Measurements from ENCODE around the gene SLC4A5.

Gene SLC4A5

DNA sequence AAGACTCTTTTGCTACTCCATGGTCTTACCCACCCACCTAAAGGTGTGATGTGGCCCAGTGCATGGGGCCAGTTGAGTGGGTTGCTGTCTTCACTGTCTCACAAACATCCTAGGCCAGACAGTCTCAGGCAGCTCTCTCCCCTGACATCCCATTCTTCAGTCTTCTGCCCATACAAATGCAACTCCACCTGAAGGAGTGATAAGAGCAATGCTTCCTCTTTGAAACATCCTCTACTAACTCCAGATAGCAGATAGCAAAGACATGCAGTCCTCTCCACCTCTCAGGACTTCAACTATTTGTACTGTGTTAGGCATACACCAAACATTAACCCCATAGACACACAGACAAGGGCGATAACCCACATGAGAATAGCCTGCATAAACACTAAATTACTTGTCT lies 73.5 kb downstream of the SLC4A5 start:
- DNase-seq (ENCODE audit: low read depth): no peak

DNA sequence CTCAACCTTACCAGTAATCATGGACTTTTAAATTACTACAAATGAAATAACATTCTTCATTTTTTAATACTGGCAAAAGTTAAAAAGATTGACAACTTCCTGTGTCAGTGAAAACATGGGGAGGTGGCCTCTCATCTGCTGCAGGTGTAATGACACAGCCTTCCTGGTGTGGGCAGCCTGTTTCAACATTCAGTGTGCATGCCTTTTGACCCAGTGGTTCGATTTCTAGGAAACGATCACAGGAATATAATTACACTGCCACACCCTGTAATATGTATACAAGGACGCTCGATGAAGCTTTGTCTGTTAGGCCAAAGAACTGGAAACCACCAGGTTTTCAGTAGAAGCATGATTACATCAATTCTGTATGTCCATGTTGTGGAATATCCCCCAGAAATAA lies 76.1 kb downstream of the SLC4A5 start:
- no peak for DNase-seq (ENCODE audit: low read depth)

DNA sequence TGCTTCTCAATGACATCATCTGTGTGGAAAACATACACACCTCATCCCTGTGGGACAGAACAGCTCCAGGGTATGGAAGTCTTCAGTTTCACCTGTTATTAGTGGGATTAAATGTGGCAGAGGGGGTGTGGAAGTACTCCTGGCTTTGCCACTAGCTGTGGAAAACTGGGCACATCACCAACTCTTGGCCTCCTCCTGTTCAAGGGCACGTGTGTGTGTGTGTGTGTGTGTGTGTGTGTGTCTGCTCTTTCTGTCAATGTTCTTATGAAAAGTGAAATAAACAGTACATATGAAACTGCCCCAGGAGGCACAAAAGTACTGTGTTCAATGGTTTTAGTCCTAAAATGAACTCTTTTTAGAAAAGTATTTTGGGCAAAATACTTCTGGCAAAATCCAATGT lies 78.9 kb downstream of the SLC4A5 start:
- DNase-seq (ENCODE audit: low read depth): no peak

DNA sequence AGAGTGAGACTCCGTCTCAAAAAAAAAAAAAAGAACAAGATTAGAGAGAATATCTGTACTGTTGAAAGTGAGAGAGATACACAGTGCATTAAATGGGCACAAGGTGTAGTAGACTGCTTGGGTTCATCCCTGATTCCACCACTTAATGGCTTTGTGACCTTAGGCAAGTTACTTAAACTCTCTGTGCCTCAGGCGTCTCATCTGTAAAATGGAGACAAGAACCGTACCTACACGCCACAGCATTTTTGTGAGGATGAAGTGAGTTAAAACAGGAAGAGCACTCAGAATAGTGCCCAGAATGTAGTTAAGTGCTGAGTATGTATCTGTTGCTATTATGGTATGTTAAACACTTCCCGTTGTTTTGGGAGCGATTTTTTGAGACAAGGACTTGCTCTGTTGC lies 80.5 kb downstream of the SLC4A5 start:
- DNase-seq (ENCODE audit: low read depth): no peak

DNA sequence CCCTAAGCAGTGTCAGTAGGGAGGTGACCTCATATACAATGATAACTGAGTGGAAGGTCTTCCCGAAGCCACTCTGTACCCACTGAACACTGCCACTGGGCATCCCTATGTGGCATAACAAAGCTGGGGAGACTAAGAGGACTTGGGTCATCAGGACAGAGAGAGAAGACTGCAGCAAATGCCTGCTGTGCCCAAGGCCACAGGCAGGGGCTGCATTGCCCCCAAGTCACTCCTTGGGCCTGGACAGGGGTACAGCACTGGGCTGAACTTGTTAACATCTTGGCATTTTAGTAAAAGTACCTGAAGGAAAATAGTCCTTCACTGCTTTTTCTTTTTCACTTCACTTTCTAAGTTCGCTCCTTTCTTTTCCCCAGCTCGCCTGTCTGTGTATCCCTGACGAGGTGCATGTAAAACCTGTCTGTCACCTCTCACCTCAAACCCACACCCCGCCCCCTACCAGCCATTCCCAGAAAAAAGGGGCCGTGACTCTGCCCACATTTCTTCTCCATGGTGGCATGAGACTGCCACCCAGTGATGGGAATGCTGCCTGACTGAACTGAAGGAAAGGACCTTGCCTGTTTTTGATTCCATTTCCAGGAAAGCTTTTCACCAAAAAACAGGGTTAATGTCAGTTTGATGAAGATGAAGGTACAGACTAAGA lies 81.9 kb downstream of the SLC4A5 start:
- peak; percentile 13 for DNase-seq (ENCODE audit: low read depth)

DNA sequence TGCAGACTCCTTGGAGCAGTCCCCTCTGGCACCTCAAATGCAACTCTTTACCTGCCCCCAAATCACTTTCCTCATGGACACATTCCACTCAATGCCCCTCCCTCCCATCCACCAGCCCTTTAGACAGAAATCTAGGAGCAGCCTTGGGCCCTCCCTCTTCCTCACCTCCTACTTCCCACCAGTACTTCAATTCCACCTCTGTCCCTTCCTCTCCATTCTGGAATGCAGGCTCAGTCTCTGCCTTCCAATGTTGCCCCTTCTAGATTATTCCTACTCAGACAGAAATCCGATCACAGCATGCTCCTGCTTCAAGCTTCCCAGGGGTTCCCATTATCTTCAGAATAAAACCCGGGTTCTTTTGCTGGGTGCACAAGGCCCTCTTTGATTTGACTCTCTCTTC lies 82.7 kb downstream of the SLC4A5 start:
- DNase-seq (ENCODE audit: low read depth): no peak

DNA sequence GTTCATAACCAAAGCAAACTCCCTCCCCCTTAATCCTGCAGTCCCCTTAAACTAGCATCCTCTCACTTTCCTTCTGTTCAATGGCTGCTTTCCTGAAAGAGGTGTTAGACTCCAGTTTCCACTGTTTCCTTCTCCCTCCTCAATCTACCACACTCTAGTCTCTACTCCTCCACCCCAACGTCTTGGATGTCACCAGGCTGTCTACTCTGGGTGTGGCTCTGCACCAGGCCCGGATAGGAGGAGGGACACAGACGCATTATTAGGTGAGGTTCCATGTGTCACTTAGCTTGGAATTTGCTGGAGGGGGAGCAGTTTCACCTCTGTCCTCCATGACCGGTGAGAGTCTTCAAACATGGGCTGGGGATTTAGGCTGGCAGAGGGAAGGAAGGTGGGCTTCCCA lies 83.5 kb downstream of the SLC4A5 start:
- DNase-seq (ENCODE audit: low read depth): no peak

DNA sequence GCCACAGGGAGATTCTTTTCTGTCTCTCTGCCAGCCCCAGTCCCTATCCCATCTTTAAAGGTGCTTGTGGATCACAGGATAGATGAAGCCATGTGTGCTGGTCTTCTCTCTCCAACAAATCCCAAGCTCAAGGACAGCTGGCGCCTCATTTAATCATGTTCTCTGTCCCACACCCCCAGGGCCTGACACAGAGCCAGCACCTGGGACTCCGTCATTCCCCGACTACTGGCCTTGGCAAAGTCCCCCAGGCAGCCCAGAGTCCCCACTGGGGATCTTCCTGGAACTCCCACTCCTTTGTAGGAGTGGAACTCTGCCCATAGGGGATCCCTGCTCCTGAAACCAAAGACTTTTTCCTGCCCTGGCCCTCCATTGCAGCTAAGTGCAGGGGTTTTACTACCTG lies 84.0 kb downstream of the SLC4A5 start:
- DNase-seq (ENCODE audit: low read depth): no peak

DNA sequence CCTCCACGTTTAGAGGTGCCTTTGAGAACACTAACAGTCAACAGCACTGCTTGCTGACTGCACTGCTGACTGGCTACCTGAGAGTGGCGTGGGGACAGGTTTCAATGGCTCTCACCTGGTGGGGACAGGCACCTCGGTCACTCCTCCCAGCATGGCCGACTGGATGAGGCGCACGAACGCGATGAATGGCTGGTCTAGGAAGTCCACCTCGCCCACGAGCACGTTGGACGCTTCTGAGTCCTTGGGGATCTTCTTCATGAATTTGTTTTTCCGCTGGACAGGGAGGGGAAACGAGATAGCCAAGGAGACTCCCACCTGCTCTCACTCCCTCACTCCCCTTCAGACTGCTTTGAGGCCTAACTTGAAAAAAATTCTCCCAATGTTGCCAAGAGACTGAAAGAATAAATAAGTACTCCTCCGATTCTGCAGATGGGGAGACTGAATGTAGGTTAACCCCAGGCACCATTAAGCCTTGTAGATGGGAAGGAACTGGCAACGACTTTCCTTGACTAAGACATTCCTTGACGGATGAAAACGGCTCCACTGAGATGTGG lies 87.5 kb downstream of the SLC4A5 start:
- DNase-seq (ENCODE audit: low read depth): no peak

DNA sequence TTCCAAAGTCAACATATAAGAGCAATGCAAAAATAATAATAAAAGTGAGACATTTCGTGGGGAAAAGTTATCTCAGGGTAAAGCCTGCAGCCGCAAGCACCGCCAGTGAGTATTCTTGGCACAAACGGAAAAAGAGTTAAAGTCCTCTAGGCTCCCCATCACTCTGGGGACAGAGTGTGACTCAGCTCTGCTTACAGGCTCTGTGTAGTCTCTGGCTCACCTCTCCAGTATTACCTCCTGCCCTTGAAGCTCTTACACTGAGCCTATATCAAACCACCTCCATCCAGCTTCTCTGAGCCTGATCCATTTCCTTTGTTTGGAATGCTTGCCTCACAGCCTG lies 89.3 kb downstream of the SLC4A5 start:
- no peak for DNase-seq (ENCODE audit: low read depth)

DNA sequence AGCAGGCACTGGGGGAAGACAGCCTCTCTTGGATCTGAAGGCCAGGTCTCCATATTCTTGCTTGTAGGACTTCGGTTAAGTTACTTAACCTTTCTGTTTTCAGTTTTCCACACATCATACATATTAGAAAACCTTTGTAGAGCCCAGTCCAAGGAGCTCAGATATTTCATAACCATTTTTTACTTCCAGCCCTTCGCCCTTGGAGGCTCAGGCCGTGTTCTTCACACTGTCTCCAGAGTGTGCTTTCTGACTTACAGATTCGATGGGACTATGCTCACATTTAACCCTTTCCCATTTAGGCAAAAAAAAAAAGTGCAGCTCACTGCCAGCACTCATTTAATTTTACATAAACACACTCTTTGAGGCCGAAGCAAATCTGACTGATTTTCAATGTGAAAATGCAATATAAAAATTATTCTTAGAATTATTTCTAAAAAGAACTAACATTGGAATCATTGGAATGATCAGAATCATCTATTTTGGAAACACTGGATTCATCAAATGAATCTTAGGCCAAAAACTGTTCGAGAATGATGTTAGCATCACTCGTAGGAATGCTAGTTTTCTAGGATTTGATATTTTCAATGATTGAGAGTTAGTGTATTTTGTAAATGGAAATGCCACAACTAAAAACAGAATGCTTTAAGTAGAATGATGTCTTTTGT lies 89.8 kb downstream of the SLC4A5 start:
- DNase-seq (ENCODE audit: low read depth): no peak

DNA sequence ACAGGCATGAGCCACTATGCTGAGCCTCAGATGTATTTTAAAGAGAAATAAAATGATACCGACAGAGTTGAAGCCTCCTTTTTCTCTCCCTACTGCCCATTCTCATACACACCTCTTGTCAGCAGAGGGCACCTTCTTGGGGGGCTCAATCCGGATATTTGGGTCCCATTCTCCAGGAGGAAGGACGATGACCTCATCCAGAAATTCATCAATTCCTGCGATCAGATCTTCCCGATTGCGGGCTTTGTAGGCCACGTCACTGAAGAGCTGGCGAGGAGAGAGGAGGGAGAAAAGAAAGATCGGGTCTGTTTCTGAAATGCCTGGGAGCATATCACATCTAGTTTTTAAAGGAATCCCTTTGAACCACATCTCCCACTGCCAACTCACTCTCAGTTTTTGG lies 90.4 kb downstream of the SLC4A5 start:
- no peak for DNase-seq (ENCODE audit: low read depth)

DNA sequence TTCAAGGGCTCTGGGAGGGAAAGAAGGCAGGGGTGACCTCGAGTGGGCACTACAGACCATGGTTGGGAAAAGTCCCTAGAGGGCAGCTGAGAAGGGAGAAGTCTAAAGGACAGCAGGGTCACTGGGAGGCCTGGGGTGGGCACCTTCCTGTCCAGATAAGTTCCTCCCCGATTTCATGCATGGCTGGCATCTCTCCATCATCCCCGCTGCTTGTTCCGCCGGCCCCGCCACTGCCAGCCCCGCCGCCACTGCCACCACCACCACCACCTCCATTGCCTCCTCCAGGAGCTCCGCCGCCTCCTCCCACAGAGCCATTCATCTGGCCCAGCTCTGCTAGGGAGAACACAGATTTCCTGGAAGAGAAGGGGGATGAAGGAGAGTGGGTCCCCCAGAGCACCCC lies 91.2 kb downstream of the SLC4A5 start:
- DNase-seq (ENCODE audit: low read depth): no peak

DNA sequence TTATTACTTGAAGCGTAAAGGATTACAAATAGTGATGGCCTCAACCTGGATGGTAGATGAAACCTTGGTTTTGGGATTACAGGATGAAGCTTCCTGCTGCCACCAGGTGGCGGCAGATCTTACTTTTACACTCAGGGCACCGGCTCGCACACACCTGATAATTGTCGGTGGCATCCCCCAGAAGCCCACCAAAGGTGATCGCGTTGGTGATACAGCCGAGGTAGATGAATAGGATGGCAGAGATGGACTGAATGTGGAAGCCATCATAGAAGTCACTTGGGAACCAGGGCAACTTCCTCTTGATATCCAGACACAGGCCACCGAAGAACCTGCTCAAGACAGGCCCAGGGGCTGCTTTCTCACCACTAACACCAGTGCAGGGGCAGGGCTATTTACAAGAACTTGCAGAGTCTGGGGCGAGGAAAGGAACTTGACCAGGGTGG lies 93.0 kb downstream of the SLC4A5 start:
- DNase-seq (ENCODE audit: low read depth): peak; percentile 38

DNA sequence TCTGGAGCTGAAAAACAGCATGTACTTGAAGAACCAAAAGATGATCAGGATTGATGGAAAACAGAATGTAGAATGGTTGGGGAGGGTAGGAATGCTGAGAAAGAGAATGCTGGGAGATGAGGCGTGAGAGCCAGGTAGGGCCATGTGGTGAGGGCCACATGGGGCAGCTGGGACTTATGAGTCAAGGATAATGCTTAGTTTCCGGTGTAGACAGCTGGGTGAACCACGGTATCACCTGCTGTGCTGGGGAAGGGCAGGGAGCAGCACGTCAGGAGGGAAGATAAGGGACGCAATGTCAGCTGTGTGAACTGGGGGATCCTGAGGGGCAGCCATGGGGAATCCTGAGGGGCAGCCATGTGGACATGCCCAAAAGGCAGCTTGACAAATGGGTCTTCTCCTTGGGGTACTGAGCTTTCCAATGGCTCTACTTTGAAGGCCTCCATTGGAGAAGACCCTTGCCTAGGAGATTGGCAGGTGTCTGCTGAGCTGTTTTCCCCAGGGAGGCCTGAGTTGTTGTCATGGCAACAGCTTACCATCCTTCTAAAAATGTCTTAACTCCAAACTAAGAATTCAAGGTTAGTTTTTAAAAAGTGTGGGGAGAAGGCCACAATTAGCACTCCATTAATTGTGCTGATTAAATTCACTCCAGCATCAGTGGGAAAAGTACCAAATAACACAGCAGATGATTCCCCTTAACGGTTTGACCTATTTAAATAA lies 93.7 kb downstream of the SLC4A5 start:
- DNase-seq (ENCODE audit: low read depth): no peak

DNA sequence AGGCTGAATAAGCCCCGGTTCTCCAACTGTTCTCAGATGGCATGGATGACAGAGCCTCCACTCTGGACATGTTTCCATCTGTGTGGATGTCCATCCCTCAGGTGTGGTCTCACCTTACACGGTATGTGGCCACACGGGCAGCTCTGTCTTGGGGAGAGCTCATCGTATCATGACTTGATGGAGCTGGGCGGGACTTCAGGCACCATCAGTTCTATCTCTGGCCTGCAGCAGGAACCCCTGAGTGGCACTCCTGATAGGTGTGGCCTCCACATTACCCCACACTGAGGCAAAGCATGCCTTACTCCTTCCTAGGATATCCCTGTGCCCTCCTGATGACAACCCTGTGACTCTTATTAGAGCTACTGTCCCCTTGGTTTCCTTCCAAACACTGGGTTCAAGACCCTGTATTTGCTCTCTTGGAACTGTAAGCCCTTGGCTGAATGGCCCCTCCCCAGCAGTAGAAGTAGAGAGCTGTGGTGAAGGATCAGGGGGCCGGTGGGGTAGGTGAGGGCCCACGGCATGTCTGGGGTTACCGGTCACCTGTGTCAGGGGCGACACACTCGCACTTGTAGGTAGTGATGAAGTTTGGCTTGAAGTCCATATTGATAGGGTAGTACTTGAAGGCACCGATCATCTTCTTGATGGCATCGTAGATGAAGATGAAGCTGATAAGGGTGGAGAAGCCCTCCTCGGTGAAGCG lies 96.6 kb downstream of the SLC4A5 start:
- no peak for DNase-seq (ENCODE audit: low read depth)

DNA sequence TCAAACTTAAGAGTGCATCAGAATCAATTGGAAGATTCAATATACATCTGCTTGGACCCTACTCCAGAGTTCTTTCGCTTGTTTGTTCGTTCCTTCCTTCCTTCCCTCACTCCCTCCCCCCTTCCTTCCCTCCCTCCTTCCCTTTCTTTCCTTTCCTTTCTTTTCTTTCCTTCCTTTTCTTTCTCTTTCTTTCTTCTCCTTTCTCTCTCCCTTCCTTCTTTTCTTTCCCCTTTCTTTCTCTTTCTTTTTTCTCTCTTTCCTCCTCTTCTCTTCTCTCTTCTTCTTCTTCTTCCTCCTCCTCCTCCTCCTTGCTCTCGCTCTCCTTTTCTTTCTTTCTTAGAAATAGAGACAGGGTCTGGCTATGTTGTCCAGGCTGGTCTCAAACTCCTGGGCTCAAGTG lies 98.9 kb downstream of the SLC4A5 start:
- DNase-seq (ENCODE audit: low read depth): no peak

DNA sequence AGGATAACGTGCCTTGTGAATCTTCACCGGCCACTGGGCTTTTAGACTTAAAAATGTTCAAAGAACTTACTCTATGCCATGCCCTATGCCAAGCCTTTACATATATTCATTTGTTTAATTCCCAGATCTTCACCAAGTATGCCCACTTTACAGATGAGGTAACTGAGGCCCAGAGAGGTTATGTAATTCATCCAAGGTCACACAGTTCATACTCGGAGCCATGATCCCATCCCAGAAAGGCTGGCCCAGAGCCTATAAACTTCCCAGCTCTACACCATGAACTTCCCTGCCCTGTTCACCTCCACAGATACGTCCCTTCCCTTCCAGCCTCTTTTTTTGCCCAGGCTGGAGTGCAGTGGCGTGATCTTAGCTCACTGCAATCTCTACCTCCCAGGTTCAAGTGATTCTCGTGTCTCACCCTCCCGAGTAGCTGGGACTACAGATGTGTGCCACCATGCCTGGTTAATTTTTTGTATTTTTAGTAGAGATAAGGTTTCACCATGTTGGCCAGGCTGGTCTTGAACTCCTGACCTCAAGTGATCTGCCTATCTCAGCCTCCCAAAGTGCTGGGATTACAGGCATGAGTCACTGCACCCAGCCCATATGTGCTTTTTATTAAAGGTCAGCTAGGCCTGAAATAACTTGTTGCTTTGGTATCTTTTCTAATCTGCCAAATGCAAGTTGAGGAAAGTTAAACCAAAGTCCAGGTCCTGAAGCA lies 100.7 kb downstream of the SLC4A5 start:
- DNase-seq (ENCODE audit: low read depth): peak; percentile 9

DNA sequence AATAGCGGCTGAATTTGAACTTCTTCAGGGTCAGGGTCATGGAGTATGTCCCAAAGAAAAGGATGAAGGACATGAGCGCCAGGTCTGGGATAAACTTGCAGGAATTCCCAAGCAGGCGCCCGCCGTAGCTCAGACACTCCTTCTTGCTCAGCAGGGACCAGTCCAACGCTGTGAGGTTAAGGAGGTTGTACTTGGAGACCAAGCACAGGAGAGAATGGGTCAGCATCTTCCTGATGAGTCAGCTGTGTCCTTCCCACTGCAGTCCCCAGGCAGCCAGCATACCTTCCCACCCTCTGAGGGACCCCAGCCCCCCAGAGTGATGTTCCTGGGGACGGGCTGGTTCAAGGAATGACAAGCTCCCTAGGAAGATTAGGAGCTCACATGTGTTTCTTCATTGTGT lies 103.9 kb downstream of the SLC4A5 start:
- no peak for DNase-seq (ENCODE audit: low read depth)

DNA sequence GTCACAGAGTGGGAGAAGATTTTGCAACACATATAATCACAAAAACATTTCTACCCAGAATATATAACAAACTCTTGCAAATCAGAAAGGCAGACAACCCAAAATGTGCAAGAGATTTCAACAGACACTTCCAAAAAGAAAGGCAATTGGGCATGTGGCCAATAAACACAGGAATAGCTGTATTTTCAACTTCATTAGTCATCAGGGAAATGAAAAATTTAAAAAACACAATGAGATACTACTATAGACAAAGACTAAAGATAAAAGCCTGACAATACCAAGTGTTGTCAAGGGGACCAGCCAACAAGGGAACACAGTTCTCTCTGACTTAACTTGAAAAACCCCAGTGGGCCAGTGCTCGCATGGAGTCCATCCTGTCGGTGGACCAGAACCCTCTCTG lies 104.3 kb downstream of the SLC4A5 start:
- peak; percentile 84 for DNase-seq (ENCODE audit: low read depth)

DNA sequence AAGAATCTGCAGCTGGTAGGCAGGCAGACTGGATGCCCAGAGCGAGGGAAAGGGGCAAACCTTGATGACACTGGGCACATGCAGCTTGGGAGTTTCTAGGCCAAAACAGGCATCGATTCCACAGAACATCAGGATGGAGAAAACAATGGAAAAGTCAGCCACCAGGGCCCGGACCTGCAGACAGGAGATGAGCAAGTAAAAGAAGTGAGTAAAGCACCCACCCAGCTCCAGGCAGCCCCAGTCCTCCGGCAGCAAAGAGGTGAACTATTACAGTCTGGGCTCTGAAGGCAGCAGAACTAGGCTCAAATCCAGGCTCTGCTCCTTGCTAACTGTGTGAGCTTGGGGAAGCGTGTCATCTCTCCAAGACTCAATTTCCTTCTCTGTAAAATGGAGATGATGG lies 108.2 kb downstream of the SLC4A5 start:
- DNase-seq (ENCODE audit: low read depth): no peak

DNA sequence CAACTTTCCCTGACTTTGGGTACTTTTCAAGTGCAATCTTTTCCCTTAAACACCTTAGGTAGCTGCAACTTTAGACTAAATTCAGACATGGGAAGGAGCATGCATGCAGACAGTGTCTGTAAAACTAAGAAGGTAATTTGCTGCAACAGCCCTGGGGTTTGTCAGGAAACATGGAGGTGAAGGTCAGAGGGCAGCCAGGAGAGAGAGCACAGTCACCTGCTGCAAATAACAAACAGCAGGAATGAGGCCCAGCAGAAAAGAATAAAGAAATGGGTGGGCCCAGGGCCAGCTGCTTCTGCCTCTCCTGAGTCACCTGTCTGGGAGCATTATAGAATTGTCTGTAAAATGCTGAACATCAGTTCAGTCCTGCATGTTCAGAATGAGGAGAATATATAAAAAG lies 109.6 kb downstream of the SLC4A5 start:
- DNase-seq (ENCODE audit: low read depth): no peak

All from iris pigment epithelial cell (primary cell).